SKM-1 (cell line): Measurements from ENCODE around the gene PCSK6.

ENCODE experiments used
- DNase-seq: peaks from one replicate; lab custom pipeline; 2025; ENCODE audit not compliant: unreplicated experiment; lab: John Stamatoyannopoulos, UW

The PCSK6 gene

GRCh38 chr15:101448336-101448735 is 41.2 kb downstream of the PCSK6 start:
- DNase-seq = no peak

- no peak for DNase-seq
Observed at GRCh38 chr15:101447561-101448071, 41.9 kb downstream of the PCSK6 start.

- no peak for DNase-seq
Observed at GRCh38 chr15:101447168-101447533, 42.4 kb downstream of the PCSK6 start.

- DNase-seq = no peak
Observed at GRCh38 chr15:101446518-101447167, 42.9 kb downstream of the PCSK6 start.

GRCh38 chr15:101445562-101446517 is 43.7 kb downstream of the PCSK6 start:
- no peak for DNase-seq

GRCh38 chr15:101444807-101445508 is 44.5 kb downstream of the PCSK6 start:
- no peak for DNase-seq

GRCh38 chr15:101444015-101444414 is 45.5 kb downstream of the PCSK6 start:
- DNase-seq = no peak

GRCh38 chr15:101442272-101442671 is 47.2 kb downstream of the PCSK6 start:
- no peak for DNase-seq

- DNase-seq = no peak
Observed at GRCh38 chr15:101441696-101442095, 47.8 kb downstream of the PCSK6 start.

- no peak for DNase-seq
Observed at GRCh38 chr15:101440846-101441590, 48.5 kb downstream of the PCSK6 start.

GRCh38 chr15:101439920-101440319 is 49.6 kb downstream of the PCSK6 start:
- DNase-seq = no peak

GRCh38 chr15:101439285-101439919 is 50.1 kb downstream of the PCSK6 start:
- no peak for DNase-seq

GRCh38 chr15:101438482-101439284 is 50.8 kb downstream of the PCSK6 start:
- no peak for DNase-seq

- DNase-seq = no peak
Observed at GRCh38 chr15:101437618-101438481, 51.7 kb downstream of the PCSK6 start.

GRCh38 chr15:101437209-101437608 is 52.3 kb downstream of the PCSK6 start:
- DNase-seq = no peak

- DNase-seq = no peak
Observed at GRCh38 chr15:101436526-101436925, 53.0 kb downstream of the PCSK6 start.

- DNase-seq = no peak
Observed at GRCh38 chr15:101435761-101436160, 53.7 kb downstream of the PCSK6 start.
